PC-3 (cell line): Measurements from ENCODE around the gene PFN1.

ENCODE experiments used
- CTCF ChIP-seq: fragments of 300-600 bp; sonication (generic); conservative IDR thresholded peaks from 2 replicates; pipeline ENCODE4 v1.5.1; 2017; ENCODE audit warnings: antibody characterized with exemption, low read depth, mild to moderate bottlenecking, low read length
- EZH2 ChIP-seq: fragments of 300-600 bp; sonication (generic); IDR thresholded peaks from one replicate; pipeline ENCODE4 v1.6.1; 2017; ENCODE audit warnings: antibody characterized with exemption, mild to moderate bottlenecking, low read length; ENCODE audit not compliant: unreplicated experiment
- EZH2phosphoT487 ChIP-seq: fragments of 300-600 bp; sonication (generic); IDR thresholded peaks from 2 replicates; pipeline ENCODE4 v1.6.1; 2018; ENCODE audit warnings: mild to moderate bottlenecking, antibody characterized with exemption, low read length, borderline replicate concordance

GRCh38 chr17:4913994-4914393, 34.3 kb downstream of the PFN1 start:
- TF ChIP-seq CTCF (no peak), EZH2 (no peak), EZH2phosphoT487 (no peak)
